D721Med (cell line): ENCODE results near the gene GPRIN2.
"Not testable (repeated sequence)": the region's sequence is repeated elsewhere in the genome, so short reads cannot be mapped to it uniquely, and the experiment has no call there.

Experiments used
- DNase-seq: peaks from one replicate; pipeline ENCODE4 v3.0.0; 2011; ENCODE audit warnings: low spot score; ENCODE audit not compliant: insufficient read length
- FAIRE-seq: peaks from 2 replicates; lab custom pipeline; 2011; peaks lifted over from hg19 to GRCh38; lab: Jason Lieb, UNC
- TF ChIP-seq, protein P1 (sequence below): IDR thresholded peaks from 2 replicates; pipeline ENCODE4 v1.5.1; 2012; ENCODE audit warnings: mild to moderate bottlenecking, control low read depth; ENCODE audit not compliant: insufficient read depth; ENCODE audit errors: missing control alignments

GPRIN2 gene

DNA sequence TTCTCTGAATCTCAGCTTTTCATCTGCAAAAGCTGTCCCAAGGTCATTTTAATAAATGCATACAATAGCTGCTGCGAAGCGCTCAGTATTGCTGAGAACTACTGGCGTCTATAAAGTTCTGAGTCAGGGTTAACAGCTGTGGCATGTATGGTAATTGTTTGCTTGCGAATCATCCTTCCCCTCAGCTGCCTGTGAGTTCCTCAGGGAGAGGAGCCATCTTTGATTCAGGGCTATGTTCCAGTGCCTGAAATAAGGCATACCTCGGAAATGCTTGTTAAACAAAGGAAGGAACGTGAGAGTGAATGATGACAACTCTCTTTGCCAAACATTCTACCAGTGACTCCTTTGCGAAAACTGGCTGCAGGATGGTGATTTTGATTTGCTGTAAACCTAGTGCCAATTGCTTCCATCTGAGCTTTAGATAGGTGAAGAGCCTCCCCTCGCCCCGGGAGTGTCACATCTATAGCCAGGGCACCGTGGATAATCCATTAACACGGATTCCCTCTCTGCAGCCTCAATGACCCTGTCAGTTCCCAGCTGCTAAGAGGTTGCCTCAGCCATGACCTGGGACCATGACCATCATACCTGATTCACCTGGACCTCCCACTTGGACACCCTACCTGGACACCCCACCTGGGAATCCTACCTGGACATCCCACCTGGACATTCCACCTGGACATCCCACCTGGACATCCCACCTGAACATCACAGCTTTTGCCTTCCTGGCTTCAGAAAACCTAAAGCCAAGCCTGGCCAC lies 39.6 kb downstream of the GPRIN2 start:
- TF ChIP-seq, protein P1, sequence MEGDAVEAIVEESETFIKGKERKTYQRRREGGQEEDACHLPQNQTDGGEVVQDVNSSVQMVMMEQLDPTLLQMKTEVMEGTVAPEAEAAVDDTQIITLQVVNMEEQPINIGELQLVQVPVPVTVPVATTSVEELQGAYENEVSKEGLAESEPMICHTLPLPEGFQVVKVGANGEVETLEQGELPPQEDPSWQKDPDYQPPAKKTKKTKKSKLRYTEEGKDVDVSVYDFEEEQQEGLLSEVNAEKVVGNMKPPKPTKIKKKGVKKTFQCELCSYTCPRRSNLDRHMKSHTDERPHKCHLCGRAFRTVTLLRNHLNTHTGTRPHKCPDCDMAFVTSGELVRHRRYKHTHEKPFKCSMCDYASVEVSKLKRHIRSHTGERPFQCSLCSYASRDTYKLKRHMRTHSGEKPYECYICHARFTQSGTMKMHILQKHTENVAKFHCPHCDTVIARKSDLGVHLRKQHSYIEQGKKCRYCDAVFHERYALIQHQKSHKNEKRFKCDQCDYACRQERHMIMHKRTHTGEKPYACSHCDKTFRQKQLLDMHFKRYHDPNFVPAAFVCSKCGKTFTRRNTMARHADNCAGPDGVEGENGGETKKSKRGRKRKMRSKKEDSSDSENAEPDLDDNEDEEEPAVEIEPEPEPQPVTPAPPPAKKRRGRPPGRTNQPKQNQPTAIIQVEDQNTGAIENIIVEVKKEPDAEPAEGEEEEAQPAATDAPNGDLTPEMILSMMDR = no peak
- DNase-seq = no peak
- FAIRE-seq = no peak

DNA sequence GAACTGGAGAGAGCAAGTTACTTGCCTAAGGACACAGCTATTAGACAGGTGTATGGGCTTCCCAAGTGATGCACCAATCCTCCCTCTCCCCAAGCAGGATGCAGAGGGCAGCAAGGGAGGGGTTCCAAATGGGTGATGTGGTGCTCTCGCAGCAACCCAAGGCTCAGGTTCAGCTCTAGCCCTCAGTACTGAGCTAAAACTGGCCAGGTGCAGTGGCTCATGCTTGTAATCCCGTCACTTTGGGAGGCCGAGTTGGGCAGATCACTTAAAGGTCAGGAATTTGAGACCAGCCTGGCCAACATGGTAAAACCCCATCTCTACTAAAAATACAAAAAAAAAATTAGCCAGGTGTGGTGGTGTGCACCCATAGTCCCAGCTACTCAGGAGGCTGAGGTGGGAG lies 40.7 kb downstream of the GPRIN2 start:
- FAIRE-seq (no peak), DNase-seq (no peak)
- TF ChIP-seq, protein P1 = no peak

DNA sequence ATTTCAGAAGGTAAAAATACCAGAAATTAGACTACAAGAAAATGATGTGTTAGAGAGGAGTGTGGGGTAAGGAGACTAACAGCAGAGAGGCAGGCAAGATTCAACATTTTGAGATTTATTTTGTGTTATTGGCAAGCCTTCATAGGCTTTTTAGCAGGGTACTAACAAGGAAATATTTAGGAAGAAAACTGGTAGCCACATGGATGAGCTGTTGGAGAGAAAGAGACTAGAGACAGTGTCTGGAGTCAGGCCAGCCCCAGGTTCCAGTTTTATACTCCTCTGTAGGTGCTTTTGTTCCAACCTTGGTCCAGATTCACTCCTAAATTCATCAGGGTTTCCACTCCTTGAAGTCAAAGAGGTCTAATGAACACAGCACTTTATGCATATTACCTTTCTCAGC lies 41.1 kb downstream of the GPRIN2 start:
- TF ChIP-seq, protein P1 = no peak
- no peak for FAIRE-seq
- DNase-seq = no peak

DNA sequence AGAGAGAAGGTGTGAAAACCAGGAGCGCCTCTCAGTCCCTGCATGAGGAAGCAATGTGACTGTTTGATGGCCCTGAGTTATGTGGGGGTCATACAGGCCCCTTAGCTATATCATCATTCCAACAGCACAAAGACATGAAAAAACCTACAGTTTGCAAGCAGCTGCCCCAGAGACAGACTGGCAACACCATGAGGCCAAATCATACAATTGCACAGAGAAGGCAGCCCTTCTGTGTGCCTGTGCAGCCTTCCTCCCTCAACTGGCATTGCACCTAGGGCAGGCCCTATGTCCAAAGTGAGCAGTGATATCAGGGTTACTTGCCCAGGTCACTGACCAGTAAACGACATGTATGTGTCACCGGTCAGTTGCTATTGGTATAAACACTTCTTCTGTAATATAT lies 41.6 kb downstream of the GPRIN2 start:
- FAIRE-seq (no peak), DNase-seq (no peak)
- TF ChIP-seq, protein P1 = no peak

DNA sequence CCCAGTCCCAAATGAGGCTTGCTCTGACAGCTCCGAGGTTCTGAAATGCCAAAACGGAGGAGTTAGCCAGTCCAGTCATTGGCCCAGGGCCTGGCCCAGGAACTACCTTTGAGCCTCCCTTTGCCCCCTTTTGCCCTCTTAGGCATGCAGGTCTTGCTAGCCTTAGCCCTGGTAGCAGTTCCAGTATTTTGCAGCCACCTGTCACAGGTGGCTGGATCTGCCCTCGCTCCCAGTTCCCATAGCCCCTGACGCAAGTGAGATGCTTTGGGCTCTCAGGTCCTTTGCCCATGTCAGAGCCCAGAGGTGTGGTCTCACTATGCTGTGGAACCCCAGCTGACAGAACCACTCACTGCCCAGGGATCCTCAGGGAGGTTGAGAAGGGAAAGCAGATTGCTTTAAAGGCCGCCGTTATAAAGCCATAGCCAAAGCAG lies 42.0 kb downstream of the GPRIN2 start:
- TF ChIP-seq, protein P1 = no peak
- DNase-seq = no peak
- no peak for FAIRE-seq

DNA sequence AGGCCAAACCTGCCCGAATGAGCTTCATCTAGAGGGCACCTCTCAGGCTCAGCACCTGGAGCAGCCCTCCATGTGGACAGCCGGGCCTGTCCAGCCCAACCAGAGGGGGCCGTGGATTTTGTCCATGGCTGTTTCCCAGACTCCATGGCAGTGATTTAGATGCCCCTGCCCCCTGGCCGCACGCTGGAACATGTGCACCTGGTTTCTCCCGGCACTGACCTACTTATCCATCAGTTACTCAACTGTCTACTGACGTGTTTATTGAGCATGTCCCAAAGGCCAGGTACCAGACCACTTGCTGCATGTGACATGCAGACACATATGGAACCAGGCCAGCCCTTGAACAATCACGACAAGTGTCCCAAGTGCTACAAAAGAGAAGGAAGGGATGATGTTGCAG lies 43.1 kb downstream of the GPRIN2 start:
- not testable (repeated sequence) for DNase-seq, FAIRE-seq

DNA sequence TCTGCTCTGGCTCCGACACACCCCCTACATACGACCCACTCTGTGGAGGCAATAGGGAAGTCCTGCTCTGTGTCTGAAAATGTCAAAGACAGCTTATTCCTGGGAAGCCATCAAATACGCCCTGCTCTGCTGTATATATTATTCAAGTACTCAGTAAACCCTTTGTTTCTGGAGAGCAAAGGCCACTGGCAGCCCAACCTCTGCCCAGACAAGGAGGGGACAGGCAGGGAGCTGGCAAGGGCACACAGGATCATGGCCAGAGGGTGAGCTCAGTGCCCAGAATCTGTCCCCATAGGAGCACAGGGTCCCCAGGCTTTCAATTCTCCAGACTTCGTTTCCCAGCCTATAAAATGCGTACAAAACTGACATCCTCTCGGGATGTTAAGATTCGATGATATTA lies 43.7 kb downstream of the GPRIN2 start:
- not testable (repeated sequence) for DNase-seq, FAIRE-seq

DNA sequence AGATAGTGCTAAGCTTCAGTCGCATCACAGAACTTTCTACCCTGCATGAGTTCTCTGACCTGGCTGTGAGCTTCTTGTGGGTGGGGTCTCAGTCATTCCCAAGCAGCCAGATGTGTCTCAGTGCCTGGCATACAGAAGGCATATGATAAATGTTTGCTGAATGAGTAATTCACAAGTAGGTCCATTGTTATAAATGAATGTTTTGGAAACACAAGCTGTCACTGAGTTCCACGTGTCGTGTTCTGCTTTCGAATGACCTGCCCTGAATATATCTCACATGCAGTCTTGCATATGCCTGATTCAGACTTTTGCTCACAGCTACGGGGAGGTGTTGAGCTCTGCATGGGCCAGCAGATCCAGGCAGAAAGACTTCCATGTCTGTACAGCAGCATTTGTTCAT lies 44.5 kb downstream of the GPRIN2 start:
- DNase-seq, FAIRE-seq: not testable (repeated sequence)
